K562 (cell line): ENCODE results near the gene ARF5. TPM values are rescaled to one million over a fixed set of nuclear protein-coding genes. Genes with fewer than 3 reads are reported as not detected.

Source experiments
- ATAC-seq: fragments of 200-7000 bp; cut with Tn5 transposase; 3 replicates; pipeline ENCODE4 v1.9.1; 2020; ENCODE audit warnings: moderate library complexity
- BruUV-seq: library from RNA; stranded (reverse); fragments of 400-500 nt; replicated peaks from 2 replicates; lab custom pipeline; 2021; lab: Mats Ljungman, UMichigan
- CTCF ChIA-PET: fragments of 300-600 bp; formaldehyde crosslinking; extraction: SDS; loops from one replicate; lab custom pipeline; 2021; ENCODE audit warnings: low intra/inter-chr PET ratio; lab: Yijun Ruan, JAX
- POLR2A ChIA-PET: fragments of 300-600, 350-650 bp; sonication (Branson Sonifier 250); formaldehyde crosslinking; extraction: SDS; loops from one replicate; lab custom pipeline; 2021; ENCODE audit warnings: antibody characterized with exemption, inconsistent platforms; lab: Yijun Ruan, JAX
- DNase-seq, 4 experiments: peaks; one replicate each; pipeline versions ENCODE4 v3.0.0 to v3.0.0-alpha.2; 2011 to 2018; ENCODE audit warnings: low spot score in 3 of 4, mixed read lengths in 3 of 4; ENCODE audit errors: extremely low read depth in 1 of 4
- FAIRE-seq: peaks from 2 replicates; lab custom pipeline; 2011; peaks lifted over from hg19 to GRCh38; lab: Jason Lieb, UNC
- H2AFZ ChIP-seq: 2 replicates; pipeline ENCODE4 v1.6.0; 2011; ENCODE audit warnings: low read depth, low read length, control low read depth, inconsistent platforms
- H3K27ac ChIP-seq: fragments of 200-600 bp; 3 replicates; pipeline ENCODE4 v1.8.0; 2011; ENCODE audit warnings: low read depth, mild to moderate bottlenecking, control low read depth, inconsistent platforms, low read length, moderate library complexity, mixed read lengths; ENCODE audit errors: extremely low read depth
- H3K27me3 ChIP-seq, 2 experiments: fragments of 300-600 bp in 1 of 2; 2 replicates in 1 of 2; 3 replicates in 1 of 2; pipeline versions ENCODE4 v1.6.0 to v1.8.0; 2011; ENCODE audit warnings: inconsistent platforms in 2 of 2, low read length in 2 of 2, mild to moderate bottlenecking in 1 of 2, mixed read lengths in 1 of 2, moderate library complexity in 1 of 2; ENCODE audit not compliant: control insufficient read depth in 2 of 2, insufficient read depth in 2 of 2
- H3K36me3 ChIP-seq: fragments of 300-600 bp; 3 replicates; pipeline ENCODE4 v1.8.0; 2011; ENCODE audit warnings: mild to moderate bottlenecking, low read length, inconsistent platforms; ENCODE audit not compliant: control insufficient read depth, insufficient read depth
- H3K4me1 ChIP-seq, 2 experiments: fragments of 200-600 bp in 1 of 2; replicated peaks in 1 of 2; 2 replicates in 1 of 2; 3 replicates in 1 of 2; pipeline versions ENCODE4 v1.5.1 to v1.8.0; 2011; ENCODE audit warnings: inconsistent platforms in 2 of 2, low read length in 2 of 2, mild to moderate bottlenecking in 1 of 2, mixed read lengths in 1 of 2, moderate library complexity in 1 of 2; ENCODE audit not compliant: control insufficient read depth in 2 of 2, insufficient read depth in 2 of 2
- H3K4me2 ChIP-seq: 2 replicates; pipeline ENCODE4 v1.6.1; 2011; ENCODE audit warnings: low read length, control low read depth, inconsistent platforms, mixed read lengths; ENCODE audit not compliant: insufficient read depth
- H3K4me3 ChIP-seq: fragments of 200-600 bp; sonication (generic), shearing (Covaris generic); 2 replicates; pipeline ENCODE4 v1.5.1; 2016; ENCODE audit warnings: control low read depth, inconsistent platforms
- H3K79me2 ChIP-seq: fragments of 200-600 bp; 3 replicates; pipeline ENCODE4 v1.8.0; 2011; ENCODE audit warnings: low read length, inconsistent platforms; ENCODE audit not compliant: control insufficient read depth, insufficient read depth
- H3K9ac ChIP-seq, 2 experiments: 2 replicates each; pipeline versions ENCODE4 v1.6.0 to v1.6.1; 2011; ENCODE audit warnings: low read depth in 2 of 2, low read length in 2 of 2, control low read depth in 1 of 2, inconsistent platforms in 1 of 2, mild to moderate bottlenecking in 1 of 2, mixed read lengths in 1 of 2; ENCODE audit not compliant: insufficient read depth in 1 of 2
- H3K9me1 ChIP-seq: one replicate; pipeline ENCODE4 v1.6.0; 2011; ENCODE audit warnings: inconsistent platforms, mild to moderate bottlenecking, low read length, moderate library complexity; ENCODE audit not compliant: control insufficient read depth, insufficient read depth
- H3K9me3 ChIP-seq: replicated peaks from 2 replicates; pipeline ENCODE4 v1.5.1; 2011; ENCODE audit warnings: low read depth, low read length, inconsistent platforms; ENCODE audit not compliant: control insufficient read depth, insufficient read depth
- H4K20me1 ChIP-seq: replicated peaks from 2 replicates; pipeline ENCODE4 v1.6.1; 2011; ENCODE audit warnings: low read length, inconsistent platforms, mixed read lengths; ENCODE audit not compliant: control insufficient read depth, insufficient read depth
- CREB1 ChIP-seq, 2 experiments: sonication (generic) in 1 of 2; formaldehyde crosslinking in 1 of 2; IDR thresholded peaks; 2 replicates each; pipeline versions ENCODE4 v1.6.1 to v1.8.0; 2012 to 2022; ENCODE audit warnings: inconsistent platforms in 1 of 2, mild to moderate bottlenecking in 1 of 2, missing genetic modification reagents in 1 of 2, moderate library complexity in 1 of 2
- FOXA3 ChIP-seq, 2 experiments: fragments of 450-650 bp in 1 of 2; sonication (generic) in 1 of 2; formaldehyde crosslinking; IDR thresholded peaks in 1 of 2; conservative IDR thresholded peaks in 1 of 2; 2 replicates each; pipeline versions ENCODE4 v1.4.0 to v1.8.0; 2020 to 2022; ENCODE audit warnings: mild to moderate bottlenecking in 2 of 2, missing genetic modification reagents in 1 of 2
- GATA2 ChIP-seq: sonication (generic); formaldehyde crosslinking; IDR thresholded peaks from 2 replicates; pipeline ENCODE4 v1.4.0; 2020; ENCODE audit warnings: mild to moderate bottlenecking, missing genetic modification reagents
- POLR2A ChIP-seq: fragments of 450-650 bp; conservative IDR thresholded peaks from 2 replicates; pipeline ENCODE4 v1.6.1; 2016
- POLR2AphosphoS2 ChIP-seq: IDR thresholded peaks from 2 replicates; pipeline ENCODE4 v1.6.1; 2012; ENCODE audit warnings: low read length, improper control_type of control experiment
- POLR2B ChIP-seq: fragments of 450-650 bp; IDR thresholded peaks from 2 replicates; pipeline ENCODE4 v1.6.1; 2018; ENCODE audit warnings: low read depth; ENCODE audit not compliant: partially characterized antibody
- SUPT5H ChIP-seq: fragments of 450-650 bp; IDR thresholded peaks from 2 replicates; pipeline ENCODE4 v1.6.1; 2016
- WGBS: fragments of 100-300 bp; shearing (Covaris generic); methylation state at CpG from one replicate; pipeline ENCODE4 v1.1.6; 2016; ENCODE audit warnings: low coverage, mixed read lengths; ENCODE audit not compliant: insufficient coverage; ENCODE audit errors: missing lambda C conversion rate; 5-methylcytosine and 5-hydroxymethylcytosine counted together
- in situ Hi-C: fragments of 300-500 bp; cut with MboI; formaldehyde crosslinking; loops from 4 replicates; pipeline ENCODE4 v1.15.0; 2018; ENCODE audit warnings: inconsistent platforms, mixed read lengths
- intact Hi-C: fragments of 100-400 bp; cut with micrococcal nuclease; formaldehyde crosslinking; loops from 2 replicates; pipeline ENCODE4 v1.14.2; 2022
- polyA plus RNA-seq, 8 experiments: library from polyadenylated mRNA; depleted of rRNA in 4 of 8; stranded (reverse) in 5 of 8; unstranded in 3 of 8; fragments of >200 nt; fragmentation: Nextera tagmentation in 2 of 8; fragmentation: Illumina TruSeq in 1 of 8; extraction: Ambion mirVana in 2 of 8; extraction: Trizol in 1 of 8; gene quantifications; 2 replicates each; pipeline versions ENCODE4 v1.2.1 to v1.2.3, GENCODE V29; 2011 to 2014; ENCODE audit warnings: inconsistent platforms in 1 of 8, missing spikeins in 1 of 8
- total RNA-seq, 7 experiments: library from RNA; depleted of rRNA in 6 of 7; stranded (reverse); fragments of >200 nt in 6 of 7; fragmentation: Illumina TruSeq in 2 of 7; extraction: Trizol in 2 of 7; gene quantifications; 2 replicates each; pipeline versions ENCODE4 v1.2.1 to v1.2.3, GENCODE V29; 2011 to 2021; ENCODE audit warnings: low replicate concordance in 1 of 7

The ARF5 gene
- total and polyA plus RNA-seq, 9 of the 15 experiments (the other 6 are each of a cell fraction or from before 2014, with no cell fraction given): 8.1 to 290 (median 125) TPM

GRCh38 chr7:127592550-127592949 lies 4.3 kb downstream of the ARF5 start:
- peaks cover 22% of the 10 kb centered on the region; the same call in 2 of the 3 replicates for H3K36me3 ChIP-seq
- DNase-seq: no peak
- H3K9ac ChIP-seq: no peak overlapping the region
- no peak overlapping the region for H2AFZ ChIP-seq
- BruUV-seq: no TSS peak
- FAIRE-seq: no peak
- ChIA-PET CTCF (no interaction called here), POLR2A (interaction anchor here (1.1 to 1.5 kb wide), 2 partner anchors 11 to 12 kb away, joined by 5 to 8 read pairs; no protein-coding TSS in a partner anchor)
- no peaks in the 10 kb centered on the region for H3K9me3 ChIP-seq
- H3K27me3 ChIP-seq: peaks cover 15 to 33% of the 10 kb centered on the region in 2 experiments; a peak in 4 of 5 replicates
- H3K79me2 ChIP-seq: peaks cover 14% of the 10 kb centered on the region
- peaks cover 4% of the 10 kb centered on the region for H3K9me1 ChIP-seq
- no peak overlapping the region for H3K4me3 ChIP-seq
- peaks cover 9 to 25% of the 10 kb centered on the region in 2 experiments; a peak in 4 of 5 replicates for H3K4me1 ChIP-seq
- no peaks in the 10 kb centered on the region; the same call in 1 of the 2 replicates for H4K20me1 ChIP-seq
- H3K4me2 ChIP-seq: no peak overlapping the region
- ATAC-seq: no peak
- no peak overlapping the region for H3K27ac ChIP-seq
- TF ChIP-seq POLR2AphosphoS2 (0 out of 2 replicates have a peak, but pooled peaks have one; percentile 27), CREB1 (IDR thresholded peaks at IDR 0.05) (peak; percentile 4; the same call in 1 of the 2 replicates), CREB1 (CRISPR knock-in tag; IDR thresholded peaks at IDR 0.05) (no peak), POLR2A (peak; percentile 52; the same call in 1 of the 2 replicates), POLR2B (peak; percentile 41), SUPT5H (peak; percentile 52), FOXA3 (CRISPR knock-in tag; conservative IDR thresholded peaks at IDR 0.05 in 1 of 2, IDR thresholded peaks at IDR 0.05 in 1 of 2) (no peak), GATA2 (CRISPR knock-in tag) (no peak)
- intact Hi-C loops (no loop called here), in situ Hi-C loops (no loop called here)
- WGBS: 54% methylated on average over 4 of the region's 4 CpGs
